NCI-H748 (cell line): ENCODE data around the gene CAPS2.

Source experiments
- DNase-seq: peaks from one replicate; lab custom pipeline; 2025; ENCODE audit not compliant: unreplicated experiment; lab: John Stamatoyannopoulos, UW

The CAPS2 gene

DNA sequence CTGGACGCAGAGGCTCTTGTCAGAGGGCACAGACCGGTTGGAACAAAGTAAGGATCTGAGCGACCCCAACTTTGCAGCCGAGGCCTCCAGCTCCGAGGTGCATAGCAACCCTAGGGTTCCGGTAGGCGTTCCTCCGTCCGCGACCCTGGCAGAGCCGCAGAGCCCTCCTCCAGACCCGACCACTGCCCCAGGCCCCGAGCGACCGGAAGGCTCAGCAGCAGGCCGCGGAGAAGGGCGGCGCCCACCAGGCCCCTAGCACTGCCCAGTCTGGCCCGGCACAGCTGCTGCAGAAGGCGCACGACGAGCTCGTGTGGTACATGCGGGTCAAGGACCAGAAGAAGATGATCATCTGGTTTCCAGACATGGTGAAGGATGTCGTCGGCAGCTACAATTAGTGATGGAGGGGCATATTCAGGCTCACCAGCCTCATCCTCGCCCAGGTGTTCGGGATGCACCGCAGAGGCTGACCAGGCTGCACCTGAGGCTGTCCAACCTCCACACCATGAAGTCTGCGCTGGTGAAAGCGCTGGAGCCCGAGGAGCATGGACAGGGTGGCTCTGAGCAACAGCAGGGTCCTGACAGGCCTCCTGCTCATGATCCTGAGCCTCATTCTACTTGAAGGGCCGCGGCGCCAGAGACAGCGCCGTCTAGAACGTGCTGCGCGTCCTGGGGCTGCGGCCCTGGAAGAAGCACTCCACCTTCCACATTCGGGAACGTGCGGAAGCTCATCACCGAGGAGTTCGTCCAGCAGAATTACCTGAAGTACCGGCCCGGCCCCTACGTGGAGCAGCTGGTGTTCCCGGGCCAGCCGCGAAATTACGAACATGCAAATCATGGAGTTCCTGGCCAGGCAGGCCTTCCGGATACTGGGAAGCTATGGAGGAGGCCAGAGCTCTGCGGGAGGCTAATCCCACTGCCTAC is 24.5 kb downstream of the CAPS2 start:
- no peak for DNase-seq

DNA sequence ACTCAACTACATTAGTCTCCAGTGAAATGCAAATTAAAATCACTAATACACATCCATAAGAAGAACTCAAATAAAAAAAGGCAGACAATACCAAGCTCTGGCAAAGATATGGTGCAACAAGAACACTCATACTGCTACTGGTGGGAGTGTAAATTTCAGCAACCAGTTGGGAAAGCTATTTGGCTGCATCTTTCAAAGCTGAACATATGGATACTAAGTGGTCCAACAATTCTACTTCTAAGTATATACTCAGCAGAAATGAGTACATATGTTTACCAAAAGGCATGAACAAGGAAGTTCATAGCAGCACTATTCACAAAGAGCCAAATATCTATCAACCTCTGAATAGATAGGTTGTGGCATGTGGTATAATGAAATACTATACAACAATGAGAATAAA is 27.3 kb downstream of the CAPS2 start:
- no peak for DNase-seq

DNA sequence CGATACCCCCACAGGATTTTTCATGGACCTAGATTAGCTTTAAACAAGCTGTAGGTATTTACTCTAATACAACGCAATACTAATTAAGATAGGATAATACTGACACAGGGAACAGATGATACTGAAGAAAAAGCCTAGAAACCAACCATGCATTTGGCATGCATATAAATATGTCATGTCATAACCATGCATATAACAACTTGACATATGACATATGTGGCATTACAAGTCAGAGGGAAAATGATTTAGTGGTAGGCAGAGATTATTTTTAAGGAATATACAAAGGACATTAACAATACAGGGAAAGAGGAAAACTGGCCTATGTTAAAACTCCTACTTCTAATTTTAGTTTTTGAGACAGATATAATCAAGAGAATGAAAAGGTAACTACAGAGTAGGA is 27.9 kb downstream of the CAPS2 start:
- DNase-seq = no peak

DNA sequence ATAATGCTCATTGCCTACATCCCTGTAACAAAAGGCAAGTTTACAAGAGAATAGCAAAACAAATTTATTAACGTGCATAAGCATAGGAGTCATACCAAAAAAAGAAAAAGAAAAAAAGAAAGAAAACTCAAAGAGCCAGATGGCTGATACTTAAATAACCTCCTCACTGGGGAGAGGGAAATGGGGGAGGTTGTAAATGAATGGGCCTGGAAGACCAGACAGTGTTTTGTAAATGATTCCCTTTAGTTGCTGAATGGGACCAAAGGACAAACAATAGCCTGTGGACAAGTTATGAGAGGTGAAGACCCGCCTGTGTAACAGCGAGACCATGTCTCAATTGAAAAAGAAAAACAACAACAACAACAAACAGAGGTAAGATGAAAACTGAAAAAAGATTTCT is 35.3 kb downstream of the CAPS2 start:
- no peak for DNase-seq

DNA sequence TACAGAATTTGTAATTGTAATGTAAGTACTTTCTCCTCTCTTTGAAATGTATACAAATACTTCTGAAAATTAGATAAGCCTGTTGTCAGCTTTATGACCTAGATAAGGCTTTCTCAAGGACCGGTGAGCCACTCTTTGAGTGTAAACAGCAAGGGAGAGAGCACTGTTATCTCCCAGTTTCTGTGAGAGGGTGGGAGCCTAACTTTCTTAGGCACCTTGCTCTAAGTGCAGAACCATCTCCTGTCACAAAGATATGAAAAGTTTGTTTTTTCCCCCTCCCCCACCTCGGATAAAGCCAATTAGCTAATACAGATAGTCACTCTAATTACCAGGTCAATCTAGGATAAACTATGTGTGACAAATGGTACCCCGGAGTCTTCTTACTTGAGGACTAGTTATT is 35.8 kb downstream of the CAPS2 start:
- no peak for DNase-seq

DNA sequence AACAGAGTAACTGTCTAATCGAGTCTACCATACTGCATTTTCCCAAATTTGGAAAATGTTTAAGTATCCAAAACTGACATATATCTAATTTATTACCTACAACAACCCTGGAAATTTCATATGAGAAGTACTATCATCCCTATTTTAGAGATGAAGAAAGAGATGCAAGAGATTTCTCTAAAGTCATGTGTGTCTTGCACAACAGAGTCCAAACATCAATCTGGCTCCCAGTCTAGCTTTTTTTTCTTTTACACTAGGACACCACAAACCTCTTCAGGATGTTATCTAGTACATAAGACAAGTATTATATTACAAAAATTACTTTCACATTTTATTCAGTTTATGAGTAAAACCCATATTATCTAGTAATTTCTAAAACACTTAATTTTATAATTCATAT is 39.1 kb downstream of the CAPS2 start:
- DNase-seq = no peak

DNA sequence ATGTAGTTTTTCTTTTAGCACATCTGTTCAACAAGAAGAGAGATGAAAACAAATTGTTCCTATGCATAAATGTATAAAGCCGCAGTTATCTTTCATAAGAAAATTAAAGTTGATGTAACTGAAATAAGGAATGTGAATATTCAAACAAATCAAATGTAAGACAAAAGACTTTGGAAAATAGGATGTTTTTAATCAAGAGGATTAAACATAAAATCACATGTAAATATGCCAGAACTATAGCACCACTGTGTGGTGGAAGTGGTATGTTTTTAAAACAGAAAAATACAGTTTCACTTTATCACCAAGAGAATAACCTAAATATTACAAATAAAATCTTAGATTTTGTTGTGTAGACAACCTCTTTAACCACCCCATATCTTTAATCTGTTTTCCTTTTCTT is 40.4 kb downstream of the CAPS2 start:
- DNase-seq = no peak

DNA sequence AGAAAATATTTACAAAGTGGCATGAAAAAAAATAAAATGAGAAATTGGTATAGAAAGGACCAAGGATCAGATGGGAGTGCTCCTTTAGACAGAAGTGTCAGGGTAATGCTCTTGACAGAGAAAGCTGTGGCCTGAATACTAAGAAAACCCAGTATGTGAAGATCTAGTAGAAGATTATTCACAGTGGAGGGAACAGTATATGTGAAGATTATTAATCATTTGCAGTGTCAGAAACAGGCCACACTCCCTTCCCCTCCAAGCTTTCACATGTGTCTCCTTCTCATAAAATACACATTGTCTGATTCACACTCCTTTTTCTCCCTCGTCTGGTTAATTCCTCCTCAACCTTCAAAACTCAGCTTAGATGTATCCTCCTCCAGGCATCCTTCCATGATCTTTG is 41.3 kb downstream of the CAPS2 start:
- DNase-seq = no peak

DNA sequence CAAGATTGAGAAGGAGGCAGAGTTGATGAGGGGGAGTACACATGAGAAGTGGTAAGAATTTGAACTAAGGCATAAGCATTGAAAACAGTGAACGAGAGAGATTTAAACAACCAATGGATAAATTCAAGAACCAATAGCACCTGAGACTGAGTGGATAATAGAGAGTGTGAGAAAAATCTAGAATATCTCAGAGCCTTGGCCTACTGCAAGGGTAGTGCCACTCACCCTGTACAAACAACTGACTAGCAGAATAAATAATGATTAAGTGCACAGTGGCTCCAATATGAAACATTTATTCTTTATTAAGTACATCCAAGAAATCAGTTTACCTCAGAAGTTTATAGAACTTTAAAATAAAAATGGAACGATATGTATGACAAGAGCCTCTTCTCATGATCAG is 54.4 kb downstream of the CAPS2 start:
- no peak for DNase-seq

DNA sequence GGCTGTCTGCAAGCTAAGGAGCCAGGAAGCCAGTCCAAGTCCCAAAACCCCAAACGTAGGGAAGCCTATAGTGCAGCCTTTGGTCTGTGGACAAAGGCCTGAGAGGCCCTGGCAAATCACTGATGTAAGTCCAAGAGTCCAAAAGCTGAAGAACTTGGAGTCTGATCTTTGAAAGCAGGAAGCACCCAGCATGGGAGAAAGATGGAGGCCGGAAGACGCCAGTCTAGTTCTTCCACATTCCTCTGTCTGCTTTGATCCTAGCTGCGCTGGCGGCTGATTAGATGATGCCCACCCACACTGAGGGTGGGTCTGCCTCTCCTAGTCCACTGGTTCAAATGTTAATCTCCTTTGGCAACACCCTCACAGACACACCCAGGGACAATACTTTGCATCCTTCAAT is 58.5 kb downstream of the CAPS2 start:
- DNase-seq = no peak

DNA sequence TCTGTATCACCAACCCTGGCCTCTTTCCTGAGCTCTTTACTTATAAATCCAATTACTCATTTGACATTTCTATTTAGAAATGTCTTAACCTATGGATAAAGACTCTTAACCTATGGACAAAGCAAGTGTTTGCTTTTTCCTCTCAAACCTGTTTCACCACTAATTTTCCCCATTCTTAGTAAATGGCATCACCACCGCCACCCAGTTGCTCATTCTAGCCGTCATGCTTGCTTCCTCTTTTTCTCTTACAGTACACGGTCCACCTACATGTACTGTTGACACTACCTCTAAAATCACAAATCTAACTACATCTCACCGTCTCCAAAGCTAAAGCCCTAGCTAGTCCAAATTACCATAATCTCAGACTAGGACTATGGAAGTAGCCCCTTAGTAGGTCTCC is 60.0 kb downstream of the CAPS2 start:
- no peak for DNase-seq

DNA sequence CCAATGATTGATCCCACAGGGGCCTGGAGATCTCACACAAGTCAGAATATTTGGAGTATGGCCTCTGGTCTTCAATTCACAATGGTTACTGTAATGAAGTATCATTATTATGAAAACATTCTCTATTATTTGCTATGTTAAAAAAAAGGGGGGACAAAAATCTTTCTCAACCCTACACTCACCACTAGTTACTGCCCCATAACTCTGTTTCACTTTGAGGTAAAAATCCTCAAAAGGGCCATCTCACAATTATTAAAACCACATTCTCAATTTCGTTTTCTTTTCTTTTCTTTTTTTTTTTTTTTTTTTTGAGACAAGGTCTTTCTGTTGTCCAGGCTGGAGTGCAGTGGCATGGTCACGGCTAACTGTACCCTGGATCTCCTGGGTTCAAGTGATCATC is 60.9 kb downstream of the CAPS2 start:
- DNase-seq = no peak

DNA sequence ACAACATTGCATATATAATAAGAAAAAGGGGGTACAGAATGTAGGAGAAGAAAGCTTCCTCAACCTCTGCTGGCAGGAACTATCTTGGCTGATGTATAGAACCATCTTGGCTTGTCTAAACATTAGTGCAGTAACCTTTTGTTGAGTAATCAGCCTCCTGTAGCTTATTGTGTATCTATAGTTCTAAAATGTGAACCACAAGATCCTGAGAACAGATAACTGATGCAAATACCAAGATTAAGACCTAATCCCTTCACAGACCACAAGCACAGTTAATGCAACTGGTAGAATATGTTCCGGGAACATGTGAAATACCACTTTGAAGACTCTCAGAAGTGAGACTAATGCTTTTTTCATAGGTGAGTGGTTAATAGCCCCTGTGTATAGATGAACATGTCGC is 69.8 kb downstream of the CAPS2 start:
- no peak for DNase-seq

DNA sequence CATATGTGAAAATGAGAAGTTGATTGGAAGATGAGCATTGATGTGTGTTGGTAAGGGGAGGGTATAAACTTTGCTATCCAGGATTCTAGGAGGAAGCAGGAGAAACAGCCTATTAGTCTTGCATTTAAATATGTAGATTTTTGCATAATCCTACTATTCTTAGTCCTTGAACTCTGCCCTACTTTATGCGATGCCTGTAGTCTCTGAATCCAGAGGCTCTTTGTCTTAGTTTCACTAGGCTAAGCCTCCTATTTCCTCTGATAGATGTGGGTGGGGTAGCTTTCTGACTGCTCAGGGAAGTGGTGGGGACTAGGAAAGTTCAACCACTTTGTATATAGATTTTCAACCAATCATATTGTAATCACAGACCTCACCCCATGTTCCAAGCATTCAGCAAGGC is 71.0 kb downstream of the CAPS2 start:
- no peak for DNase-seq

DNA sequence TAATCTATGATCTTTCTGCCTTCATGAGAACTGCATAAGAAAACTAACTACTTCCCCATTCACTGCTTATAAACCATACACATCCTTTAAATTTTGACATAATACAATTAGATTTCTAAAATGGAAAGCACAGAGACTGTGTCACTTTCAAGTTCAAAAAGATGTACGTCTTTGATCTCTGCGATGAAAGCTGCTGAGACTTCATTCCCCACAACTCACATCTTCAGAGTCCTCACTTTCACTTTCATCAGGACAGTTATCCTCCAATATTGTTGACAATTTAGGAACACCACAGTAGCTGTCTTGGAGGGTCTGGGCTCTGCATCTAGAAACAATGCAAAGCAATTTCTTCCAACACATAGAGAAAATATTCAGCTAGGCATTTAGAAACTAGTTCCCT is 72.6 kb downstream of the CAPS2 start:
- DNase-seq = no peak

DNA sequence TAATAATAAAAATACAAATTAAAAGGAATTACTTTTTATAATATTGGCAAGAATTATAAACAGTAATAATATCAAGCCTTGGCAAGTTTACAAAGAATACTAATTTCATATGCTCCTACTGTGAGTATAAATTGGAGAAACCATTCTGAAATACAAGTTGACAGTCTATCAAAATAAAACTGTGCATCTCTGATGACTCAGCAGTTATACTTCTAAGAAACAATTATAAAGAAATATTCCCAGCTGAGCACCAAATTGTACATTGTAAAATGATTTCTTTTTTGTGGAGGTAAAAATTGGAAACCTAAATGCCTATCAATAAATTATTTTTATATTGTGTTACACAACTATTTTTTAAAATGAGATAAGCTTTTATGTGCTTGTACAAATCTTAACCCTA is 85.0 kb downstream of the CAPS2 start:
- no peak for DNase-seq

DNA sequence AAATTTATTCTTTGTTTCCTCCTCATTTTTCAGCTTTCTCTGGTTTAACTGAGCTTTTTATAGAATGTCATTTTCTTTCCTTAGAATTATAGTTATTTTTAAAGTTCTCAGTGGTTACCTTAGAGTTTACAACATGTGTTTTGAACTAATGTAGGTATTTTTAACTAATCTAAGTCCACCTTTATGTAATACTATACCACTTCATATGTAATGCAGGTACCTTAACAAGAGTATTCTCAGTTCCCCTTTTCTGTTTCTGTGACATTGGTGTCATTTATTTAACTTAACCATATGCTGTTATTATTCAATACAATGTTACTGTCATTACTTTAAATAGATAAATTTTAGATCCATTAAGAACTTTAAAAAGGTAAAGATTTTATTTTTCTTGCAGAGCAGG is 90.1 kb downstream of the CAPS2 start:
- DNase-seq = no peak

DNA sequence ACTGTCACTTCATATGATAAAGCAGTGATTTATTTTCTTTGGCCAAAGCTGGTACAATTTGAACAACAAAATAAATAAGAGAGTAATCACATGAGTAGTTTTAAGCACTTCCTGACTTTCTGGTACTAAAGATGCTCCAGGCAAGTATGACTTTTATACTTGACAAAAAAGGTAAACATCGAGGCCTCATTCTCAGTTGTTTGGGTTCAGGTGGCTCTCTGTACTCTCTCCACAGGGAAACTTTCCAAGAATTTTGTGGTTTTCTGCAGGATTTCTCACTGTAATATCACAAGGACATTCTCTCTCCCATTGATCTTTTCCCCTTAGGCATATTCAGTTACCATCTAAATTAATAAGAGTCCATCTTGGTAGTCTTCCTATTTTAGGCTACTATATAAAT is 93.9 kb downstream of the CAPS2 start:
- DNase-seq = no peak

DNA sequence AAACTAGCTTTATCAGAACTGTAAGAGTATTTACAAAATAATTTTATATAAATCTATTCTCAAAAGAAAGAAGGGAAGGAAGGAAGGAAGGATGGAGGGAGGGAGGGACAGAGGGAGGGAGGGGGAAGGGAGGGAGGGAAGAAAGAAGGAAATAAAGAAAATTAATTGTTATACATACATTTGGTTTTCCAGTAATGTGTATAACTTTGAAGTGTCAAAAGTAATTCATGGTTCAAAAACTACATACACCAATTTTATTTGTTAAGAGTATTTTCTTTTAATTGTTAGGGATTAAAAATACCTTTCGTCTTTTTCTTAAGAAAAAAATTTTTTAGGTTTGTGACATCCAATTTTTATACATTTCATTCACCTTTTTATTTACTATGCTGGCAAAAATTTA is 103.0 kb downstream of the CAPS2 start:
- DNase-seq = no peak
